ENCODE data around the gene FCHSD1. TPM values are rescaled to one million over a fixed set of nuclear protein-coding genes. Genes with fewer than 3 reads are reported as not detected.

The FCHSD1 gene
- total and polyA plus RNA-seq, 10 of the 15 experiments (the other 5 are each of a cell fraction or from before 2014, with no cell fraction given): 0.97 to 22.8 (median 10.7) TPM

DNA sequence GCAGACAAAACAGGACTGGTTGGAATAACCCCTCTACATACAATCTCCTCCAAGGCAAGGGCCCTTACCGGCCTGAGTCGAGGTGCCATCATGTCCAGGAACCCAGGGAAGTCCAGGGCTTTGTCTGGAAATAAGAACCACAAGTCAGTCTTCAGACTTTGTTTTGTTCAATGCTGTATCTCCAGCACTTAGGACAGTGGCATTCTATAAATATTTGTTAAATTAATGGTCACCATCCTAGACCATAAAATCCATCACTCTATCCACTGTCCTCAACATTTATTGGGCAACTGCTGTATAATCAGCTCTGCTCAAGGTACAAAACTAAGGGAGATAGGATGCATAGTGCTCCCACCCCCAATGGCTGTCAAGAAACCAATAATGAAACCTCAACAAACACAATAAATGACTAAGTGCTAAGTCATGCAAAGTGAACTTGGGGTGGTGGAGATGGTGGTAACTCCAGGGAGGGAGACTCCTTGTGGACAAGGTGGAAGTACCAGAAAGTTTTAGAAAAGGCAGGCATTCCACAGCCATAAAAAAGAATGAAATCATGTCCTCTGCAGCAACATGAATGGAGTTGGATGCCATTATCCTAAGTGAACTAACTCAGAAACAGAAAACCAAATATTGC lies 9.5 kb downstream of the FCHSD1 start (continued):
- no peak for TF ChIP-seq CBX3 (IDR thresholded peaks at IDR 0.05; ENCODE audit: borderline replicate concordance, low read depth)
- TF ChIP-seq IRF4 (IDR thresholded peaks at IDR 0.05; ENCODE audit: low read depth, low read length): peak; percentile 61; the same call in 1 of the 2 replicates
- TF ChIP-seq EZH2 (IDR thresholded peaks at IDR 0.05; ENCODE audit: borderline replicate concordance, control insufficient read depth, low read depth, low read length): no peak
- TF ChIP-seq FOS (IDR thresholded peaks at IDR 0.05; ENCODE audit: borderline replicate concordance, extremely low read depth, insufficient read length): no peak
- TF ChIP-seq SMC3 (IDR thresholded peaks at IDR 0.05; ENCODE audit: borderline replicate concordance, low read length): peak; percentile 15; the same call in 1 of the 2 replicates
- peak; percentile 38; the same call in 1 of the 2 replicates for TF ChIP-seq CBX5 (IDR thresholded peaks at IDR 0.05; ENCODE audit: low read depth)
- TF ChIP-seq RUNX3 (IDR thresholded peaks at IDR 0.05; ENCODE audit: low read length): peak; percentile 87
- no peak for TF ChIP-seq SRF (IDR thresholded peaks at IDR 0.05; ENCODE audit: low read depth in 2 of 2, low read length in 2 of 2)
- TF ChIP-seq MEF2B (IDR thresholded peaks at IDR 0.05; ENCODE audit: partially characterized antibody, poor library complexity, severe bottlenecking): no peak
- TF ChIP-seq, protein P1, sequence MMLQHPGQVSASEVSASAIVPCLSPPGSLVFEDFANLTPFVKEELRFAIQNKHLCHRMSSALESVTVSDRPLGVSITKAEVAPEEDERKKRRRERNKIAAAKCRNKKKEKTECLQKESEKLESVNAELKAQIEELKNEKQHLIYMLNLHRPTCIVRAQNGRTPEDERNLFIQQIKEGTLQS (IDR thresholded peaks at IDR 0.05; ENCODE audit: borderline replicate concordance, extremely low read depth, low read depth, low read length): no peak
- no peak for TF ChIP-seq CEBPB (IDR thresholded peaks at IDR 0.05; ENCODE audit: borderline replicate concordance in 1 of 2, low read depth in 2 of 2, low read length in 2 of 2)
- no peak for TF ChIP-seq KAT2A (conservative IDR thresholded peaks at IDR 0.05; ENCODE audit: control insufficient read depth, low read depth, low read length)
- TF ChIP-seq, protein P2, sequence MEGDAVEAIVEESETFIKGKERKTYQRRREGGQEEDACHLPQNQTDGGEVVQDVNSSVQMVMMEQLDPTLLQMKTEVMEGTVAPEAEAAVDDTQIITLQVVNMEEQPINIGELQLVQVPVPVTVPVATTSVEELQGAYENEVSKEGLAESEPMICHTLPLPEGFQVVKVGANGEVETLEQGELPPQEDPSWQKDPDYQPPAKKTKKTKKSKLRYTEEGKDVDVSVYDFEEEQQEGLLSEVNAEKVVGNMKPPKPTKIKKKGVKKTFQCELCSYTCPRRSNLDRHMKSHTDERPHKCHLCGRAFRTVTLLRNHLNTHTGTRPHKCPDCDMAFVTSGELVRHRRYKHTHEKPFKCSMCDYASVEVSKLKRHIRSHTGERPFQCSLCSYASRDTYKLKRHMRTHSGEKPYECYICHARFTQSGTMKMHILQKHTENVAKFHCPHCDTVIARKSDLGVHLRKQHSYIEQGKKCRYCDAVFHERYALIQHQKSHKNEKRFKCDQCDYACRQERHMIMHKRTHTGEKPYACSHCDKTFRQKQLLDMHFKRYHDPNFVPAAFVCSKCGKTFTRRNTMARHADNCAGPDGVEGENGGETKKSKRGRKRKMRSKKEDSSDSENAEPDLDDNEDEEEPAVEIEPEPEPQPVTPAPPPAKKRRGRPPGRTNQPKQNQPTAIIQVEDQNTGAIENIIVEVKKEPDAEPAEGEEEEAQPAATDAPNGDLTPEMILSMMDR (IDR thresholded peaks at IDR 0.05 in 2 of 3, conservative IDR thresholded peaks at IDR 0.05 in 1 of 3; ENCODE audit: control insufficient read depth in 2 of 3, extremely low read depth in 1 of 3, insufficient read depth in 1 of 3, low read depth in 3 of 3, low read length in 3 of 3): peak in 1 of 3 experiments; percentile 14; a peak in 1 of 6 replicates
- TF ChIP-seq RCOR1 (conservative IDR thresholded peaks at IDR 0.05; ENCODE audit: low read depth, low read length): no peak
- TF ChIP-seq SMAD5 (IDR thresholded peaks at IDR 0.05; ENCODE audit: low read depth): no peak
- TF ChIP-seq POLR2AphosphoS5 (IDR thresholded peaks at IDR 0.05; ENCODE audit: low read length): no peak
- TF ChIP-seq ZNF622 (IDR thresholded peaks at IDR 0.05): no peak
- TF ChIP-seq TARDBP (IDR thresholded peaks at IDR 0.05; ENCODE audit: borderline replicate concordance): no peak
- TF ChIP-seq HCFC1 (IDR thresholded peaks at IDR 0.05; ENCODE audit: low read length): no peak
- no peak for TF ChIP-seq CREB1 (IDR thresholded peaks at IDR 0.05; ENCODE audit: low read depth)
- TF ChIP-seq, protein P3, sequence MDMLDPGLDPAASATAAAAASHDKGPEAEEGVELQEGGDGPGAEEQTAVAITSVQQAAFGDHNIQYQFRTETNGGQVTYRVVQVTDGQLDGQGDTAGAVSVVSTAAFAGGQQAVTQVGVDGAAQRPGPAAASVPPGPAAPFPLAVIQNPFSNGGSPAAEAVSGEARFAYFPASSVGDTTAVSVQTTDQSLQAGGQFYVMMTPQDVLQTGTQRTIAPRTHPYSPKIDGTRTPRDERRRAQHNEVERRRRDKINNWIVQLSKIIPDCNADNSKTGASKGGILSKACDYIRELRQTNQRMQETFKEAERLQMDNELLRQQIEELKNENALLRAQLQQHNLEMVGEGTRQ (IDR thresholded peaks at IDR 0.05; ENCODE audit: borderline replicate concordance, low read depth, low read length): no peak
- TF ChIP-seq, protein P4, sequence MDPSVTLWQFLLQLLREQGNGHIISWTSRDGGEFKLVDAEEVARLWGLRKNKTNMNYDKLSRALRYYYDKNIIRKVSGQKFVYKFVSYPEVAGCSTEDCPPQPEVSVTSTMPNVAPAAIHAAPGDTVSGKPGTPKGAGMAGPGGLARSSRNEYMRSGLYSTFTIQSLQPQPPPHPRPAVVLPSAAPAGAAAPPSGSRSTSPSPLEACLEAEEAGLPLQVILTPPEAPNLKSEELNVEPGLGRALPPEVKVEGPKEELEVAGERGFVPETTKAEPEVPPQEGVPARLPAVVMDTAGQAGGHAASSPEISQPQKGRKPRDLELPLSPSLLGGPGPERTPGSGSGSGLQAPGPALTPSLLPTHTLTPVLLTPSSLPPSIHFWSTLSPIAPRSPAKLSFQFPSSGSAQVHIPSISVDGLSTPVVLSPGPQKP (IDR thresholded peaks at IDR 0.05; ENCODE audit: low read depth, low read length): no peak
- TF ChIP-seq, protein P5, sequence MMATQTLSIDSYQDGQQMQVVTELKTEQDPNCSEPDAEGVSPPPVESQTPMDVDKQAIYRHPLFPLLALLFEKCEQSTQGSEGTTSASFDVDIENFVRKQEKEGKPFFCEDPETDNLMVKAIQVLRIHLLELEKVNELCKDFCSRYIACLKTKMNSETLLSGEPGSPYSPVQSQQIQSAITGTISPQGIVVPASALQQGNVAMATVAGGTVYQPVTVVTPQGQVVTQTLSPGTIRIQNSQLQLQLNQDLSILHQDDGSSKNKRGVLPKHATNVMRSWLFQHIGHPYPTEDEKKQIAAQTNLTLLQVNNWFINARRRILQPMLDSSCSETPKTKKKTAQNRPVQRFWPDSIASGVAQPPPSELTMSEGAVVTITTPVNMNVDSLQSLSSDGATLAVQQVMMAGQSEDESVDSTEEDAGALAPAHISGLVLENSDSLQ (IDR thresholded peaks at IDR 0.05): no peak
- no peak for TF ChIP-seq SPI1 (IDR thresholded peaks at IDR 0.05; ENCODE audit: borderline replicate concordance, insufficient read depth, low read depth, low read length)
